Measurements from ENCODE around the gene LINS1.

LINS1 gene

DNA sequence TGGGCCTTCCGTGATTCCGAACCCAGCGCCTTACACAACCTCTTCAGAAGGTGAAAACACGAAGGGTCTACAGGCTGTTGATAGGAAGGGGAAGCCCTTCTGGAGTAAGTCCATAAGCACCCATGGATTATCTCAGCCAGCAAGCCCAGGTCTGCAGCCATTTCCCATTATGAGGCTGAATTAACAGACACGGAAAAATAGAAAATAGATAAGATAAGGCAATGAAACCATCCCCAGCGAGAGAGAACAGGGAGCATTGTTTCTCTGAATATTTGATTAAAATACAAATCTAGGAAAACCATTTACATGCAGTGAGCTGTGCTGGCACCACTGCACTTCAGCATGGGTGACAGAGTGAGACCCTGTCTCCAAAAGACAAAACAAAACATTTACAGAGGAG lies 57.0 kb downstream of the LINS1 start:
- no peak for DNase-seq

DNA sequence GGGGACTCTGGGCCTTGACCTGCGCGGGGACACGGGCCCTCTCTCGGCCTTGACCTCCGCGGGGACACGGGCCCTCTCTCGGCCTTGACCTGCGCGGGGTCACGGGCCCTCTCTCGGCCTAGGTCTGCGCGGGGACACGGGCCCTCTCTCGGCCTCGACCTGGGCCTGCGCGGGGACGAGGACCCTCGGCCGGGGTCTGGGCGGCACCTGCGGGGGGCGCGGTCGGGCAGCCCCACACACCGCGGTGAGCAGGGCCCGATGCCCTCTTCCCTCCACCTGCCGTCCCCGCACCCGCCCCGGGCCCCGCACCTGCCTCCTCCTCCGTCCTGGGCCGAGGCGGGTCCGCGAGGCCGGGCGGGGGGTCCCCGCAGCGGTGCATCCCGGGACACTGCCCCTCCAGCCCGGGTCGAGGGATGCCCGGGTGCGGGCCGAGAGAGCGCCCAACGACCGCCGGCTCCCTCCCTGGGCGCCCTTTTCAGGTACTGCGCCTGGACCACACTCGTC lies 57.6 kb downstream of the LINS1 start:
- no peak for DNase-seq

- DNase-seq, result no peak
Observed at GRCh38 chr15:100542290-100542689, 59.7 kb downstream of the LINS1 start.

GRCh38 chr15:100537331-100537730 lies 64.7 kb downstream of the LINS1 start:
- no peak for DNase-seq

DNA sequence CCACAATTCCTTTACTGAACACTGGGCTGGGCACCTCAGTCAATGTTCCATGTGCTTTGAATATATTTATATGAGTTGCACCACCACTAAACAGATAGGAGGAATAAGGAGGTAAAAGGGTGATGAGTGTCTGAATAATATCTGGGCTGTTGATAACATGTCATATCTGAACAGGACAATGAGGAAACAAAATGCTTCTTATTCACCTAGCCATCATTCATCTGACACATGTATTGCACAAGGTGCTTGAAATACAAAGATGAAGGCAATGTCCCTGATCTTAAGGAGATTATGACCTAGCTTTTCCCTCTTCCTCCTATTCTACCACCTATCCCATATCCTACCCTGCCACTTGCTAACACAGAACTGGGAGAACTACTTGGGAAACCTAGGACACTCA lies 65.3 kb downstream of the LINS1 start:
- no peak for DNase-seq

GRCh38 chr15:100533886-100534285 lies 68.1 kb downstream of the LINS1 start:
- no peak for DNase-seq

- no peak for DNase-seq
Observed at GRCh38 chr15:100531823-100532327, 70.1 kb downstream of the LINS1 start.

GRCh38 chr15:100531204-100531603 lies 70.8 kb downstream of the LINS1 start:
- DNase-seq, result no peak

GRCh38 chr15:100529556-100529955 lies 72.4 kb downstream of the LINS1 start:
- no peak for DNase-seq

DNA sequence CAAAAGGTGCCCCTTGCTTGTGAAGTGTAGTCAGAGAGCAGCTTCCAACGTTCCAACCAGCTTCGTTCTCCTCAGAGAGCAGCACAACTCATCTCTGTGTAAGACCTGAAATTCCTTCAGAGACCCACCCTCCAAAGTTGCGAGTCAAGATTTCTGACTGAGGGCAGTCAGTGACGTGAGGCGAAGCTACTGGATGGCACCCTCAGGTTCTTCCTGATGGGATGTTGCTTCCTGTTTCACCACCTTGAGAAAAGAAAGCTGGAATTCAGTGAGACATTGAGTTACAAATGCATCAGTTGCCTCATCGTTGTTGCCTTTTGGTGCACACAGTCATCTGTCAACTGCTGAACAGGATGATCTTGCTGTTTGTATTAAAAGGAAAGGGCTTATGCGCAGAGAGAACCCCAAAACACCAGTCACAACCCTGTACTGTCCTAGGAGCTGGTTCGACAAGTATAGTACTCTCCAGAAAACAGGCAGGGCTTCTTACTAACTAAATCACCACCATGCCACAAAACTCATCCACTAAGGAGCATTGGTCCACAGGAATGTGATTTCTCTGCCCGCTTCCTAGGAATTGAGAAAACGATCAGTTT lies 73.1 kb downstream of the LINS1 start, which contains the start of gene CERS3:
Gene CERS3, minus strand, starts transcription at position 118 of the 596 bp plus-strand sequence. CDS start 27,101 bp downstream, outside the sequence.
- DNase-seq, result no peak

GRCh38 chr15:100526027-100526481 lies 75.9 kb downstream of the LINS1 start:
- DNase-seq, result no peak

GRCh38 chr15:100525436-100525835 lies 76.5 kb downstream of the LINS1 start:
- no peak for DNase-seq

DNA sequence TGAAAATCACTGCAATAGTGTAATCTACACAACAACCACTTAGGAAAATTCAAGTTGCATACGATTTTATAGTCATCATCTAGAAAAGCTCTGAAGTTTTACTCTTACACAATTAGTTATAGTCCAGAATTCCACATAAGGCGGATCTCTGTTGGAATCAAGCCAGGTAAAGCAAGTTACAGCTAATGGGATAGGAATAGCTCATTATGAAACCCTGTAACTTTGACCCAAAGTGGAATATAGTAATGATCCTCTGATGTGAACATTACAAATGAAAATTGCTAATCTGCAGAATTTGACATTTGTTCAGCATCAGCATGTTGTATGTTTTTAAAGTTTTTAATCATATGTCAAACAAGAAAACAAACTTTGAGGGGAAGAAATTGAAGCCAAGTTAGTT lies 77.7 kb downstream of the LINS1 start:
- DNase-seq, result no peak

- no peak for DNase-seq
Observed at GRCh38 chr15:100521907-100522306, 80.1 kb downstream of the LINS1 start.

- DNase-seq, result no peak
Observed at GRCh38 chr15:100520132-100520921, 81.7 kb downstream of the LINS1 start.

DNA sequence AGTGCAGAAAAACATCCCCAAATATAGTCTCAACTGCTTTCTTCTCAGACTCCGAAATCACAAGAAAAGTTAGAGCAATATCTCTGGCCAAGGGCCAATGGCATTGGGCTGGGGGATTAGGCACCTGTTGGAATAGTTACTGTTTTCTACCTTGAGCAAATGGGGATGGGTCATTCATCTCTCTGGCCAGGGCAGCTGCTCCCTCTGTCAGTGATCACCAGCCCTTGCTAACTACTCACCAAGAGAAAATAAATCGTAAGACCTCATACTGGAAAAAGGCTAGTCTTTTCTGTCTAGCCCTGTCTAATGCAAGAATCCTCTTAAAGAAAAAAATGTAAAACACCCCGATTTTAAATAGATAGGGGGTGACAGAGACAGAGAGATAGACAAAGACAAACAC lies 84.1 kb downstream of the LINS1 start:
- DNase-seq, result no peak
